Measurements from ENCODE around the gene CUX1.

DNA sequence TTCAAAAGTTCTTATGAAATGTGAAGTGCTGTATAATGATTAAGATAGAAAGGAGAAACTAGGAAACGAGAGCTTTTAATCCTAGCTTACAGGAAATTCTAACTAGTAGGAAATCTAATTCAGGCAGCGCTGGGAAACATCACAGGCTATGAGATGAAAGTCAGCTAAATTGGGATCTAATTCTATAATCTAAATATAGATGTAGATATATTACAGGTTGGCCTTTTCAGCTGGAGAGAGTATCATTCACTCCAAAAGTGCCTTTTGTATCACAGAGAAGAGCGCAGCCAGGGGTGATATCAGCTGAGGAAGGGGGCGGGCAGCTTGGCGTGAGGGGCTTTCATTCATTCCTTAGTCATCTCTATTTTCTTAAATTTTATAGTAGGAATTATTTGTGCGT lies 157.0 kb downstream of the CUX1 start:
- TF ChIP-seq TAF1 (IDR thresholded peaks at IDR 0.05; ENCODE audit: low read depth, low read length): no peak
- TF ChIP-seq POLR2A (IDR thresholded peaks at IDR 0.05; ENCODE audit: low read depth, low read length): no peak

Data from GM12891 (cell line).